Smooth muscle cell (in vitro differentiated cells): ENCODE results near the gene TMX1. TPM values are rescaled to one million over a fixed set of nuclear protein-coding genes. Genes with fewer than 3 reads are reported as not detected.

Source experiments
- DNase-seq: peaks from one replicate; lab custom pipeline; 2025; ENCODE audit not compliant: unreplicated experiment; lab: John Stamatoyannopoulos, UW
- H2AFZ ChIP-seq: fragments of 200-600 bp; sonication (generic); 2 replicates; pipeline ENCODE4 v1.6.0; 2016; ENCODE audit warnings: antibody characterized with exemption, low read depth, mild to moderate bottlenecking
- H3F3A ChIP-seq: fragments of 200-600 bp; sonication (generic); 2 replicates; pipeline ENCODE4 v1.6.0; 2017; ENCODE audit warnings: antibody characterized with exemption, low read depth
- H3K27ac ChIP-seq: fragments of 200-600 bp; sonication (generic); 2 replicates; pipeline ENCODE4 v1.5.1; 2016; ENCODE audit warnings: low read depth, mild to moderate bottlenecking
- H3K27me3 ChIP-seq: fragments of 200-600 bp; sonication (generic); 2 replicates; pipeline ENCODE4 v1.6.1; 2016; ENCODE audit warnings: low read depth, mild to moderate bottlenecking
- H3K36me3 ChIP-seq: fragments of 200-600 bp; sonication (generic); 2 replicates; pipeline ENCODE4 v1.5.1; 2016; ENCODE audit warnings: low read depth
- H3K4me1 ChIP-seq: fragments of 200-600 bp; sonication (generic); 2 replicates; pipeline ENCODE4 v1.5.1; 2016; ENCODE audit warnings: low read depth
- H3K4me2 ChIP-seq: fragments of 200-600 bp; sonication (generic); 2 replicates; pipeline ENCODE4 v1.6.0; 2016; ENCODE audit warnings: mild to moderate bottlenecking
- H3K4me3 ChIP-seq: fragments of 200-600 bp; sonication (generic); 2 replicates; pipeline ENCODE4 v1.5.1; 2016; ENCODE audit warnings: mild to moderate bottlenecking
- H3K79me2 ChIP-seq: fragments of 200-600 bp; sonication (generic); 2 replicates; pipeline ENCODE4 v1.6.0; 2016; ENCODE audit warnings: low read depth, mild to moderate bottlenecking
- H3K9ac ChIP-seq: fragments of 200-600 bp; sonication (generic); 2 replicates; pipeline ENCODE4 v1.6.0; 2016; ENCODE audit warnings: low read depth
- H3K9me3 ChIP-seq: fragments of 200-600 bp; sonication (generic); replicated peaks from 2 replicates; pipeline ENCODE4 v1.5.1; 2016; ENCODE audit warnings: low read depth
- H4K20me1 ChIP-seq: fragments of 200-600 bp; sonication (generic); 2 replicates; pipeline ENCODE4 v1.6.0; 2016; ENCODE audit warnings: low read depth
- CTCF ChIP-seq: fragments of 200-600 bp; sonication (generic); IDR thresholded peaks from 2 replicates; pipeline ENCODE4 v1.5.1; 2017; ENCODE audit warnings: borderline replicate concordance, mild to moderate bottlenecking, antibody characterized with exemption; ENCODE audit not compliant: insufficient read depth, poor library complexity, severe bottlenecking
- WGBS: methylation state at CpG from one replicate; pipeline ENCODE4 v1.1.7; 2016; ENCODE audit warnings: low lambda C conversion rate; 5-methylcytosine and 5-hydroxymethylcytosine counted together
- polyA plus RNA-seq: library from polyadenylated mRNA; unstranded; fragments of >200 nt; fragmentation: Nextera tagmentation; extraction: Ambion mirVana; gene quantifications from 2 replicates; pipeline ENCODE4 v1.2.1, GENCODE V29; 2016
- total RNA-seq: library from RNA; depleted of rRNA; stranded (reverse); fragments of >200 nt; gene quantifications from 2 replicates; pipeline ENCODE4 v1.2.3, GENCODE V29; 2014

Gene TMX1
- total and polyA plus RNA-seq, 2 experiments from 2014 or later, result 31.3 to 58.5 TPM

- Histone ChIP-seq H3F3A (no peaks in the 10 kb centered on the region), H3K9me3 (no peaks in the 10 kb centered on the region), H3K79me2 (no peaks in the 10 kb centered on the region), H3K9ac (no peak overlapping the region), H3K36me3 (no peaks in the 10 kb centered on the region), H3K27me3 (no peaks in the 10 kb centered on the region), H3K27ac (no peak overlapping the region), H3K4me2 (no peak overlapping the region), H3K4me3 (no peak overlapping the region), H3K4me1 (no peaks in the 10 kb centered on the region), H4K20me1 (no peaks in the 10 kb centered on the region), H2AFZ (no peak overlapping the region)
- TF ChIP-seq CTCF, result no peak
- DNase-seq, result no peak
- 89% methylated on average over 1 of the region's 1 CpG for WGBS
Measured at GRCh38 chr14:51208982-51209381, 31.1 kb upstream of the TMX1 start.

- no peaks in the 10 kb centered on the region for H3F3A ChIP-seq
- no peak overlapping the region for H3K4me3 ChIP-seq
- no peak for DNase-seq
- H3K9me3 ChIP-seq, result no peaks in the 10 kb centered on the region
- no peak overlapping the region for H2AFZ ChIP-seq
- no peaks in the 10 kb centered on the region for H3K27me3 ChIP-seq
- 71% methylated on average over 1 of the region's 1 CpG for WGBS
- H3K79me2 ChIP-seq, result no peaks in the 10 kb centered on the region
- no peak overlapping the region for H3K9ac ChIP-seq
- H3K27ac ChIP-seq, result no peak overlapping the region
- H3K4me2 ChIP-seq, result no peak overlapping the region
- no peaks in the 10 kb centered on the region for H3K4me1 ChIP-seq
- no peaks in the 10 kb centered on the region for H4K20me1 ChIP-seq
- TF ChIP-seq CTCF, result no peak
- no peaks in the 10 kb centered on the region for H3K36me3 ChIP-seq
Measured at GRCh38 chr14:51209457-51209856, 30.6 kb upstream of the TMX1 start.

- Histone ChIP-seq H3F3A (no peaks in the 10 kb centered on the region), H3K27me3 (no peaks in the 10 kb centered on the region), H3K9ac (no peak overlapping the region), H2AFZ (no peak overlapping the region), H3K4me2 (no peak overlapping the region), H3K4me3 (no peak overlapping the region), H3K27ac (no peak overlapping the region), H4K20me1 (no peaks in the 10 kb centered on the region), H3K4me1 (no peaks in the 10 kb centered on the region), H3K79me2 (no peaks in the 10 kb centered on the region), H3K9me3 (no peaks in the 10 kb centered on the region), H3K36me3 (no peaks in the 10 kb centered on the region)
- TF ChIP-seq CTCF, result no peak
- DNase-seq, result no peak
- WGBS, result 45% methylated on average over 1 of the region's 1 CpG
Measured at GRCh38 chr14:51210594-51210993, 29.5 kb upstream of the TMX1 start.

GRCh38 chr14:51211149-51211548 is 28.9 kb upstream of the TMX1 start:
- Histone ChIP-seq H3K79me2 (no peaks in the 10 kb centered on the region), H3K4me2 (no peak overlapping the region), H3K9ac (no peak overlapping the region), H2AFZ (no peak overlapping the region), H3K9me3 (no peaks in the 10 kb centered on the region), H3K36me3 (no peaks in the 10 kb centered on the region), H3K4me1 (no peaks in the 10 kb centered on the region), H3F3A (no peaks in the 10 kb centered on the region), H3K4me3 (no peak overlapping the region), H4K20me1 (no peaks in the 10 kb centered on the region), H3K27me3 (no peaks in the 10 kb centered on the region), H3K27ac (no peak overlapping the region)
- no peak for DNase-seq
- no peak for TF ChIP-seq CTCF
